Retinal pigment epithelial cell (primary cell): Measurements from ENCODE around the gene CFAP92.

Experiments used
- DNase-seq: peaks from one replicate; pipeline ENCODE4 v3.0.0-alpha.2; 2010; ENCODE audit warnings: low read depth
- H3K4me3 ChIP-seq: 2 replicates; pipeline ENCODE4 v1.5.1; 2011; ENCODE audit warnings: mild to moderate bottlenecking, low read length, control low read depth, moderate library complexity
- TF ChIP-seq, protein P1 (sequence below): conservative IDR thresholded peaks from 2 replicates; pipeline ENCODE4 v1.5.1; 2011; ENCODE audit warnings: low read depth, low read length, control low read depth, inconsistent platforms

The CFAP92 gene, protein sequence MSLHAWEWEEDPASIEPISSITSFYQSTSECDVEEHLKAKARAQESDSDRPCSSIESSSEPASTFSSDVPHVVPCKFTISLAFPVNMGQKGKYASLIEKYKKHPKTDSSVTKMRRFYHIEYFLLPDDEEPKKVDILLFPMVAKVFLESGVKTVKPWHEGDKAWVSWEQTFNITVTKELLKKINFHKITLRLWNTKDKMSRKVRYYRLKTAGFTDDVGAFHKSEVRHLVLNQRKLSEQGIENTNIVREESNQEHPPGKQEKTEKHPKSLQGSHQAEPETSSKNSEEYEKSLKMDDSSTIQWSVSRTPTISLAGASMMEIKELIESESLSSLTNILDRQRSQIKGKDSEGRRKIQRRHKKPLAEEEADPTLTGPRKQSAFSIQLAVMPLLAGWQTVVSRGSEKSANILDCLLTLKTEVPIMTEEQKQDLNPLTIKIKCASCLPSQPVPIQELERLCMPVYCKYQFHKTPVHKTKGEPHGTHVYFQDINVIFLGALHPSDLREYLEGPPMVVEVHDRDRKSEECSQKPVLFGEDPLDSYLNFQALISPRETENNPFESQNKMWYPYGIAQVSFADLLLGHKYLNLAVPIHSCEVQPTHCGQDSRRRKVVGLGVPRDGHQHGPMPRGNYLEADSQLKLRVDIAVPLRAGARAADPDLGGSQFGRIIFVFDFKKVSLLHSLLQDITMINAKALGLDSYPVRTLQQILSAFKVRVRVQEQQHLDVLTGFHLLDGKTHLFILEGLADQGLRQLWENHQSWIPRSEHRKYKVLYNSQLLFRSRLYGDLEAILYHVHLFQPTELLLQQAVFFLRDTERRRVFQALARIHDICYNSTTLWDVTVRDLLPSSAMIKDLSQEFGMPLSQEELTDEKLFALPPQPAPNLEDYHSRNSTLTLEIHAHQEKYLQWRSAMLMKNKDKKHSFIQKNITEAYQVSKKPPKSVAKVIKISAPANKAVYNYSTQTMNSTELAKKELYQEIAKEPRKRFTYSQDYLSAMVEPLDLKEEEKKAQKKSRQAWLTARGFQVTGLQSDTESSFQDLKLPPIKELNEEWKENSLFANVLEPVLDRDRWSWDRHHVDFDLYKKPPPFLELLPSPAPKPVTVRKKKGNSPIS

DNA sequence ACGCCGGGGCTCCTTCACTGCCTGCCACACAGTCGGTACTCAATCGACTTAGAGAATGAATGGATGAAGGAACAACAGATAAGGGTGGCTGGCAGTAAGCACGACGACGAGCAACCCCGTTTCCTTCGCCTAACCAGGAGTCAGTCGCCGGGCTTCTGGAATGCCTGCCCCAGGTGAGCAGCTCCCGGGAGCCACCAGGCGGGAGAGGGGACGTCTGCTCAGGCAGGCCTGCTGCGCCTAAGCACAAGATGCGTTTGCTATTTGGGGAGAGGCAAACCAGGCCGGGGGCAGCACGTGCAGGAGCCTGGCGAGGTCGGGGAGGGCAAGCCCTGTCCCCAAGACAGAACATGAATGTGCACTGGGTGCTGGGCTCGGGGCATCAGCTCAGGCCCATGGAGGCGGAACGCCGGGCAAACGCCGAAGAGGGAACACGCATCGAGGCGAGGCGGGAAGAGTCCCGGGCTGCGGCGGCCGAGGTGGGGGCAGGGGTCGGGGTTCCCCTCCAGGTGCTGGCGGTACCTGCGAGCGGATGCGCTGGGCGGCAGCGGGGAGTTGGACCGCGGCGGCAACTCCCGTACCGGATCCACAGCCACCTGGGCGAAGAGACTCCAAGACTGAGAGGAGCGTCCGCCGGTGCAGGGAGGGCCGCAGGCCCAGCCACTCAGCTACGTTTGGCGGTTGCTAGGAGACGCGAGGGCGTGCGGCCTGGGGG is at the start of gene CFAP92:
Gene CFAP92, minus strand, starts transcription at position 616 of the 712 bp plus-strand sequence. CDS start 772 bp downstream, outside the sequence.
- no peak for DNase-seq
- TF ChIP-seq, protein P1, sequence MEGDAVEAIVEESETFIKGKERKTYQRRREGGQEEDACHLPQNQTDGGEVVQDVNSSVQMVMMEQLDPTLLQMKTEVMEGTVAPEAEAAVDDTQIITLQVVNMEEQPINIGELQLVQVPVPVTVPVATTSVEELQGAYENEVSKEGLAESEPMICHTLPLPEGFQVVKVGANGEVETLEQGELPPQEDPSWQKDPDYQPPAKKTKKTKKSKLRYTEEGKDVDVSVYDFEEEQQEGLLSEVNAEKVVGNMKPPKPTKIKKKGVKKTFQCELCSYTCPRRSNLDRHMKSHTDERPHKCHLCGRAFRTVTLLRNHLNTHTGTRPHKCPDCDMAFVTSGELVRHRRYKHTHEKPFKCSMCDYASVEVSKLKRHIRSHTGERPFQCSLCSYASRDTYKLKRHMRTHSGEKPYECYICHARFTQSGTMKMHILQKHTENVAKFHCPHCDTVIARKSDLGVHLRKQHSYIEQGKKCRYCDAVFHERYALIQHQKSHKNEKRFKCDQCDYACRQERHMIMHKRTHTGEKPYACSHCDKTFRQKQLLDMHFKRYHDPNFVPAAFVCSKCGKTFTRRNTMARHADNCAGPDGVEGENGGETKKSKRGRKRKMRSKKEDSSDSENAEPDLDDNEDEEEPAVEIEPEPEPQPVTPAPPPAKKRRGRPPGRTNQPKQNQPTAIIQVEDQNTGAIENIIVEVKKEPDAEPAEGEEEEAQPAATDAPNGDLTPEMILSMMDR, result no peak
- H3K4me3 ChIP-seq, result peak within 1 kb of the TSS; percentile 49

DNA sequence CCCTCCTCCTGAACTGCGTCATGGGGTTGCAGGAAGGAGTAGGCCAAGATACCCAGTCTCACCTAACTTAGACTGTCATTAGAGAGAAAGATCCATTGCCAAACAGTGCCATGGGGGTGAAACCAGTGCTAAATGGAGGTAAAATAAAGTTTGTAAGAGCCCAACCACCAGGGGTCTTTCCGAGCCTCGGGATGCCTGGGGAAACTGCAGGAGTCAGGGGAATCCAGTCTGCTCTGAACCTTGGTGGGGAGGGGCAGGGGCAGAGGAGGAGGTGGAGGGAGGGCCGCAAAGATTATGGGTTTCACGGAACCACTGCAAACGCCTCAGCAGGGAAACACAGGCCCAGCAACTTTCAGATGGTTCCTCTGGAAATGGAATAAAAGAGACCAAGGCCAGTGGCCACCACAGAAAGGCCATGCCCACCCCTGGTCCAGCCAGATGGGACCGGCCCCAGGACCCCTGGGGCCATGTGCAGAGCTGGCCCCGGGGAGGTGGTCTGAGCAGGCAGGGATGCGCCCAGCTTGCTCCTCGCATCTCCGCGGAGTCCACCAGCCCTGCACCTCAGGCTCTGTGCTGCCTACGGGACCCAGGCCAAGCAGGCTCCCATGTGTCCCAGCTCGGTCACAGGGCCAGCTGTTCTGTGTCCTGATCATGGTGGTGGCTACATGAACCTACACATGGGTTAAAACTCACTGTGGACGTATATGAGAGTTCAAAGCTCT is 46.9 kb upstream of the CFAP92 start:
- DNase-seq, result no peak
- TF ChIP-seq, protein P1, result no peak
- no peak overlapping the region for H3K4me3 ChIP-seq

DNA sequence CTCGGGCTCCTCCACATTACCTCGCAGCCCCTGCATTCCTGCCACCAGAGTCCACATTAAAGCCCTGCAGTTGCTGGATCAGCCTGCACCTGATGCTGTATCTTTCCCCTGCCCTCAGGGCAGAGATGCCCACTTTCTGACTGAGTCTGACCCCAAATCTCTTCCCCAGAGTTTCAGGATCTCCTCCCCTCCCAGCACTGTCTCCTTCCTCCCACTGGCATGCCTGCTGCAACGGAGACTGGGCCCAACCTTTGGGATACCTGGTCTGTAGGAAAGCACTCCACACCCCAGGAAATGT is 46.1 kb upstream of the CFAP92 start:
- no peak overlapping the region for H3K4me3 ChIP-seq
- no peak for DNase-seq
- TF ChIP-seq, protein P1, result no peak

DNA sequence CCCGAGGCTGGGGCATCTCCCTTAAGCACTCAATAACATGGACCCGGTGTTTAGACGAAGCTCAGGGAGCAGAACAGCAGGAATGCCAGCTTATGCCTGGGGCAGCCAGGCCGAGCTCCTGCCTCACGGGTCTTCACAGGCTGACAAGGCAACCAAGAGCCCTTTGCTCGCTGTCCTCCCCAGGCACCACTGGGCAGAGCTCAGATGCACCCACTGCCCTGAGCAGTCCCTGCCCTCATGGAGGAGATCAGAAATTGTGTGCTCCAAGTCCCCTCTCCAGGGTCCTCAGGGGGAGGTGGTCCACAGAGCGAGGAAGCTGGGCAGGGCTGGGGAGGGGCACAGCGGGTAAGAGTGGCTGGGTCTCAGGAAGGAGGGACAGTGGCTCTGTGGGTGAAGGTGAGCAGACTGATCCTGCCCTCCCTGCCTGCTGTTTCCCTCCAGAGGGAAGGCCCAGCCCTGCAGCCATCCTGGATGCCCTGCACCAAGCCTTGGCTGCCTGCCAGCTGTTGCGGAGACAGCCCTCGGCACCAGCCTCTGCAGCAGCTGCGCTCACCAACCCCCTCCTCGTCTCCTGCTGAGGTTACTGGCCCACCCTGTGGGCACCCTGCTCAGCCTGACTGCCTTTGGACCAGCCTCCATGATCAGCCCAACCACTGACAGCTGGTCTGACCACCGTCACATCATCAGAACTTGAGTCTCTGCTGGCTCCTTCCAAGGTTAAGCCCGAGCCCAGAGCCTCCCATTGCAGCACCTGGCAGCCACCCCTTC is 45.6 kb upstream of the CFAP92 start:
- no peak overlapping the region for H3K4me3 ChIP-seq
- DNase-seq, result no peak
- TF ChIP-seq, protein P1, result no peak

DNA sequence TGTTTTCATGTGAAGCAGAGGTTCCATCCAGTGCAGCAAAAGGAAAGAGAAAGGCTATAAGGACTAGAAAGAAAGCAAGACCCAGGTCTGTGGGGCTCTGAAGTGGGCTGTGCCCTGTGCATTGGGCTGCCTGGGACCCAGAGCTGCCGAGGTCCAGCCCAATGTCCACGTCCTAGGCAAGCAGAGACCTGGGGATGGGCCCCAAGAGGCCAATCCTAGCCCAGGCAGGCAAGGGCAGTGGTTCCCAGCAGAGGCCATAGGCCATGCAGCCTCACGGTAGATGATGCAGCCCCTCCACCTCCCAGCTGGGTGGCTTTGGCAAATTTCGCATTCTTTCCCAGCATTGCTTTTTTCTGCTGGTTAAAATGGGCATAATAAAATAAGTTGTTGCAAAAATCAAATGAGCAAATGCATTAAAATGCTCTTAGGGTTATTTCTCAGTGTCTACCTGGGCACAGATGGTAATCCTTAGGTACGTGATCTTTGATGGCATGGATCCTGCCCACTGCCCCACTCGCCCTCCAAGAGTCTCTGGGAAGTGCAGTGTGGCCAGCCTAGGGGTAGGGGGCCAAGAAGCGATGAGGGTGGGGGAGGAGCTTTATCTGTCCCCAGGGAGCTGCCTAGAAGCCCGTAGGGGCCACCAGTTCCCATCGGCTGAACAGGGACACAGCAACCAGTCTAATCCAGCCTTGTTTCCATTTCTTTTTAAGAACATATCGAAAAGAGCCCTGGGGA is 44.4 kb upstream of the CFAP92 start:
- H3K4me3 ChIP-seq, result no peak overlapping the region
- TF ChIP-seq, protein P1, result no peak
- no peak for DNase-seq
